HG03039 (cell line): ENCODE measurements around the gene BRD8.

Experiments used
- ATAC-seq: cut with Tn5 transposase; IDR thresholded peaks from one replicate; pipeline ENCODE4 v1.9.1; 2021; ENCODE audit warnings: mild to moderate bottlenecking, moderate library complexity; ENCODE audit not compliant: unreplicated experiment

BRD8 gene

DNA sequence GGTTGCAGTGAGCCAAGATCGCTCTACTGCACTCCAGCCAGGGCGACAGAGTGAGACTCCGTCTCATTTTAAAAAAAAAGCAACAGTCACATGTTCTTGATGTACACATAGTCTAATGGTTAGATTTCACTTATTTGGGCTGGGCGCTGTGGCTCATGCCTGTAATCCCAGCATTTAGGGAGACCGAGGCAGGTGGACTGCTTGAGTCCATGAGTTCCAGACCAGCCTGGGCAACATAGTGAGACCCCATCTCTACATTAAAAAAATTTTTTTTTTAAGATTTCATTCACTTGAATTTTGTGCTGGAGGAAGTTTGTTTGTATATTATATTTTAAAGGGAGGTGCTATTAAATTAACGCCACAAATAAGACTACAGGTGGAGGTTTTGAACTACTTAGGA, 72.7 kb downstream of the BRD8 start:
- no peak for ATAC-seq

DNA sequence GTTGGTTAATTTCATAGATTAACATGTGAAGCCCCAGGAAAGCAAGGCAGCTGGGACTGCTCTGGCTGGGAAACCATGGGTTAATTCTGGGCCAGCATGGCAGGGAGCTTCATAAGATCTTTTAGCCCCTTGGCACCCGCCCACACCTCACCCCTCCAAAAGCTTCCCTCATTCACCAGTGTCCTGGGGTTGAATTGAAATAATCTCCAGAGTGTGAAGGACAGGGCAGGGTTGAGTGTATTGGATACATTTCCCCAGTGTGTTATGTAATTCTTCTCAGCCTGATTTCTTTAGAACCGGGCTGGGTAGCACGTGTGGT, 75.2 kb downstream of the BRD8 start:
- ATAC-seq, result no peak

DNA sequence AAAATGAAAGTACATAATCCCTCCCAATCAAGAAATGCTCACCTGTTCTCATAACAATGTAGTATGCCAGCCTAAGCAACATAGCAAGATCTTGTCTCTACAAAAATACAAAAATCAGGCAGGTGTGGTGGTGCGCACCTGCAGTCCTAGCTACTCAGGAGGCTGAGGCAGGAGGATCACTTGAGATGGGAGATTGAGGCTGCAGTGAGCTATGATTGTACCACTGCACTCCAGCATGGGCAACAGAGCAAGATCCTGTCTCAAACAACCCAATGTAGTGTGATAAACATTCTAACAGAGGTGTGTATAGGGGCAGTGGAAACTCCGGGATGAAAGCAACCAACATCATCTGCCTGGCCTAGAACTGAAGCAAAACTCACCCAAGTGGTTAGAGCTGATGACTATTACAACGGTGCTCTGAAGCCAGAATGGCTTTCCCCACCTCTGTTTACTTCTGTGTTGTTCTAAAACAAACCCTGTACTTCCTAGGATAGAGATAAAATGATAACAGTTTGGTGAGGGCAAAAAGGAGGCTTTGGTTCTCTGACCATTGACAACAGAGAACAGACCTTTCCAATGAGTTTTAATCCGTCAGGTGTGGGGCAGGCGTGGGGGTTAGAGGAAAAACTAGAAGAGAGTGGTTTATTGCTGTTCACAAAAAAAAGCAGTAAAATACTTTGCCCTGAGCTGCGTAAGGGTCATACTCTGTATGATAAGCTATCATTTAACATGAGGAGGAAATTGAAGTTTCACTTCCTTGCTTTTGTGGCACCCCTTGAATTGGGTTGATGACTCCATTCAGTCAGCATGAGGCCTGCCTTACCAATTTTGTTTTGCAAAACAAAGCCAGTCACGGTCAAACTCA, 75.7 kb downstream of the BRD8 start:
- ATAC-seq, result no peak

DNA sequence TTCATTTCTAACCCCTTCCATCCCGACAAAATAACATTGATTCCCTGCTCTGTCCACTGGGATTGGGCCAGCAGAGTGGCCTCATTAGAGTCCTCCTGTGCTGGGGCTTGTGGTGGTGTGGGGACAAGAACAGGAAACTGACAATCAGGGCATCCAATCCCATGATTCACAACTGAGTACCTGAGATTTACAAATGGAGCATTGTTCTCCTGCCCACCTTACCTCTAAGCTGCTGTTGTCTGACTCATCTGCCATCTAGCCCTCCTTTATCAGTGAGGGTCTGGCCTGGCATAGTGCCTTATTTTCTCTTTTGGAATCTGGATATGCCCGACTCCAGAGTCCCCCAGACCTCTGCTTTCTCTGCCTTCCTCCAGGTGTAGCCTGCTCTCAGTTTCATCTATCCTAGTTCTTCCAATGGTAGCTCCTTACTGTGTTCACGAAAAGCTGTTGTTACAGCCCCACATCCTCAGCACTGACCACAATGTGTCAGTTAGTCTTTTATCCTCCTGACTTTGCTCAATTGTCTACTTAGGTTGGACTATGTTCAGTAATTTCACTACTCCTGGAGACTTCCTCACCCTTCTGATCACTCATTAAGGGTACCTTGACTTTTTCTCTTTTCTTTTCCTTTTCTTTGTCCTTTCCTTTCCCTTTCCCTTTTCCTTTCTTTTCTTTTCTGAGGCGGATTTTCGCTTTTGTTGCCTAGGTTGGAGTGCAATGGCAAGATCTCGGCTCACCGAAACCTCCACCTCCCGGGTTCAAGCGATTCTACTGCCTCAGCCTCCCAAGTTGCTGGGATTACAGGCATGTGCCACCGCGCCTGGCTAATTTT, 81.2 kb downstream of the BRD8 start:
- no peak for ATAC-seq

DNA sequence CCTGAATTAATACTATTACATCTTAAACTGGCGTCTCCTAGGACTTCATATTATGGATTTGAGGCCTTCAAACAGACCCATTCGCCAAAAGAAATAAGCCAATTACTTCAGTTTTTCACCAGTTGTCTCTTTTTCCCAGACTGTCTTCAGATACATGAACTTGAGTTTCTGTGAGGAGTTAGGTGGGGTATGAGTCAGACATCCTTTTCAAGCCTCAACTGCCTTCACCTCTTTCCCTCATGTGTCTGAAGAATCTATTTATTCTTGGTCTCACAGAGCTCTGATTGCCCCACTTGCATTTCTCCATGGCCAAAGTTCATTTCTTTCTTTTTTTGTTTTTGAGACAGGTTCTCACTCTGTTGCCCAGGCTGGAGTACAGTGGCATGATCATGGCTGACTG, 82.1 kb downstream of the BRD8 start:
- ATAC-seq, result no peak

DNA sequence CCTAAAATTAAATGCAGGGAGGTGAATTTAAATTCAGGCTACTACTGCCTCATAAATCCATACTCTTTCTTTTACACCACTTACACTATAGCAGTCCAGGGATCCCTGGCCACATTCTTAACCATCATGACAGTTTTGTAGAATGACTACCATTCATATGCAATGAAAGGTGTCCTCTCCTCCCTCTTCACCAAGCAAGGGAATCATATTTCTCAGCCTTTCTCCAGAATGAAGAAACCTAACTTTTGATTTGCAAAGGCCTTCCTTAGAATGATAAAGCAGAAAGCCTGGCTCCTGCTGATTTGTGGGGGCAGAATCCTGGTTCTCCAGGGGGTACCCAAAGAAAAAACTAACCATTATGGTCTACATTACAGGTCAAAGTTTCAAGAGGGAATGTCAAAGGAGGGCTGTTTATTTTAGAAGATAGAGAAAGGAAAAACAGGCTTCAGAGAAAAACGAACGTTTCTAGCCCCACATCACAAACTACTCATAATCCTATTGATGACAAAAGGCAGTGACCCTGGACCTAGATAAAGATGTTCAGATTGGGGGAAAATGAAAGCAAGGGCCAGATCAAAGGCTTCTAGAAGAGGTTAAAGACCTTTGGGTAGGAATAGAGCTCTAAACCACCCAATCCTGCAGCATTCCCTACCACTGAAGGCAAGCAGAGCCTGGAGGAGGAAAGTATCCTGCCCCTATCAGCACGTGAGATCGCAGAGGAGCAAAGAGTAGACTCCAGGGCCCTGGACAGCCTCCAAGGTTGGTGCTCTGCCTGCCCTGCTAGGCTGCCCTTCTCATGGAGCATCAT, 83.1 kb downstream of the BRD8 start:
- ATAC-seq, result no peak

DNA sequence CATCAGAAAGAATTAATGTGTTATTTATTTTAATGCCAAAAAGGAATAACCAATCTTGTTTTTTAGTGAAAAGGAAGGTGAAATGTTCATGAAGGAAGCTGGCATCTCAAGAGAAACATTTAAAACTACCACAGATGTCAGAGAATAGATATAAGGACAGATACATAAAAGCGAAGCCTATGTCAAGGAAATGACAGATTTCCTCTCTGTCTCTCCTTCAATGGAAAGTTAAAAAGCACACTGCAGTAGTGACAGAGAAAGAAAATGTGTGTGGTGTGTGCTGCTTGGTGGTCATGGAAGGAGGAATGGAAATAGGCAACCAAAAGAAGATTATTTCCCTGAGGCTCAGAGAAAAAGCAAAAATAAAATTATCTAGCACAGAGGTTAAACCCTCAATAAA, 85.4 kb downstream of the BRD8 start:
- no peak for ATAC-seq

DNA sequence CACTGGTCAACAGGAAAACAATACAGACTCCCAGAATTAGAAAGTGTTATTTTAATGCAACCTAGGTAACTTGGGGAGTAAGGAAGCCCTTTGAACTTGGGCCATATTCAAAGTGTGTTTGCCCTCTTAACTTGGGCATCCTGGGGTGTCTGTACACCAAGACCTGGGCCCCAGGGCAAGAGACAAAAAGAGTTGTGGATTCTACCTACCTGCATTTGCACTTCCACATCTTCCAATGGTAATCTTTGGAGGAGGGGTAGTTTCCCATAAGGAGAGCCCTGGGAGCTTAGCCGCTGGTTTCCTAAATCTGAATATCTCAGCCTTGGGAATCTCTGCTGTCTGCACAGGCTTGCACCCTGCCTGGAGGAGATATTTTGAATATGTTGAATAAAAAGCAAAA, 86.1 kb downstream of the BRD8 start:
- ATAC-seq, result no peak

DNA sequence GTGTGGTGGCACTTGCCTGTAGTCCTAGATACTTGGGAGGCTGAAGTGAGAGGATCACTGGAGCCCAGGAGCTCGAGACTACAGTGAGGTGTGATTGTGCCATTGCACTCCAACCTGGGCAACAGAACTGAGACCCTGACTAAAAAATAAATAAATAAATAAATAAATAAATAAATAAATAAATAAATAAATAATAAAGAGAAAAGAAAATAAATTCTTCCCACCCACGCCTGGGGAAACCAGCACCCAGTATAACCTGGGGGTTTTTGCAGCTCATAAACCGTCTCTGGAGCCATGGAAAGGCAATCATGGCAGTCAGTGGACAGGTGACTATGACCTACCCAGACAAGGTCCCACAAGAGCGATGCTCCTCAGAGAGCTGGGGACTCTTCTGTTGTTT, 86.7 kb downstream of the BRD8 start:
- ATAC-seq, result no peak
